Panc1 (cell line): Measurements from ENCODE around the gene RFX5. TPM values are rescaled to one million over a fixed set of nuclear protein-coding genes. Genes with fewer than 3 reads are reported as not detected.

ENCODE experiments used
- ATAC-seq: fragments of 200-7000 bp; cut with Tn5 transposase; 2 replicates; pipeline ENCODE4 v1.9.1; 2020; ENCODE audit warnings: mild to moderate bottlenecking, moderate library complexity
- BruUV-seq: library from RNA; stranded (reverse); fragments of 400-500 nt; replicated peaks from 2 replicates; lab custom pipeline; 2021; lab: Mats Ljungman, UMichigan
- CTCF ChIA-PET: fragments of 300-600 bp; sonication (Branson Sonifier 250); formaldehyde crosslinking; loops from one replicate; lab custom pipeline; 2022; ENCODE audit warnings: antibody characterized with exemption; lab: Charles Lee
- POLR2A ChIA-PET: fragments of 300-600 bp; sonication (Branson Sonifier 250); formaldehyde crosslinking; loops from one replicate; lab custom pipeline; 2022; ENCODE audit warnings: antibody characterized with exemption; lab: Charles Lee
- DNase-seq: peaks from one replicate; pipeline ENCODE4 v3.0.0-alpha.2; 2010; ENCODE audit warnings: low read depth, low spot score
- H3K27ac ChIP-seq: 2 replicates; pipeline ENCODE4 v1.5.1; 2011; ENCODE audit warnings: mild to moderate bottlenecking, low read length, inconsistent platforms
- H3K27me3 ChIP-seq: fragments of 200-500 bp; sonication (Bioruptor generic); 2 replicates; pipeline ENCODE4 v1.6.0; 2014; ENCODE audit warnings: low read length, inconsistent platforms; ENCODE audit not compliant: control insufficient read depth, insufficient read depth
- H3K36me3 ChIP-seq: fragments of 200-500 bp; sonication (Bioruptor generic); 2 replicates; pipeline ENCODE4 v1.5.1; 2014; ENCODE audit warnings: inconsistent platforms, mild to moderate bottlenecking, low read length, moderate library complexity; ENCODE audit not compliant: control insufficient read depth, insufficient read depth
- H3K4me1 ChIP-seq: 2 replicates; pipeline ENCODE4 v1.5.1; 2011; ENCODE audit warnings: inconsistent platforms, mild to moderate bottlenecking, low read length, moderate library complexity; ENCODE audit not compliant: control insufficient read depth, insufficient read depth
- H3K4me3 ChIP-seq, 2 experiments: 2 replicates each; pipeline ENCODE4 v1.5.1; 2011 to 2012; ENCODE audit warnings: low read depth in 2 of 2, low read length in 2 of 2, mild to moderate bottlenecking in 2 of 2, inconsistent platforms in 1 of 2, moderate library complexity in 1 of 2
- H3K9me3 ChIP-seq: fragments of 200-500 bp; sonication (Bioruptor generic); 2 replicates; pipeline ENCODE4 v1.5.1; 2014; ENCODE audit warnings: low read depth, mild to moderate bottlenecking, inconsistent platforms, low read length, moderate library complexity; ENCODE audit not compliant: control insufficient read depth, insufficient read depth
- POLR2AphosphoS5 ChIP-seq: IDR thresholded peaks from 2 replicates; pipeline ENCODE4 v1.6.1; 2012; ENCODE audit warnings: mild to moderate bottlenecking, low read depth, low read length, moderate library complexity
- SIN3A ChIP-seq: IDR thresholded peaks from 2 replicates; pipeline ENCODE4 v1.6.1; 2012; ENCODE audit warnings: low read depth, mild to moderate bottlenecking, low read length, moderate library complexity, borderline replicate concordance; ENCODE audit not compliant: insufficient read depth
- TCF7L2 ChIP-seq: IDR thresholded peaks from 2 replicates; pipeline ENCODE4 v1.6.1; 2011; ENCODE audit warnings: mild to moderate bottlenecking, low read depth, low read length, inconsistent platforms
- in situ Hi-C: cut with HindIII; loops from 2 replicates; pipeline ENCODE4 v1.10.0; 2016; ENCODE audit warnings: low sequenced_read_pairs, low pct_unique_long_range_greater_than_20kb
- intact Hi-C: fragments of 100-400 bp; cut with micrococcal nuclease; formaldehyde crosslinking; loops from one replicate; pipeline ENCODE4 v1.10.0; 2022; ENCODE audit not compliant: unreplicated experiment
- total RNA-seq: library from RNA; stranded (reverse); gene quantifications from one replicate; pipeline ENCODE4 v1.2.1, GENCODE V29; 2021; ENCODE audit not compliant: unreplicated experiment
- TF ChIP-seq, protein P1 (sequence below), 2 experiments: IDR thresholded peaks; 2 replicates each; pipeline ENCODE4 v1.6.1; 2011 to 2012; ENCODE audit warnings: low read depth in 2 of 2, control low read depth in 1 of 2, low read length in 1 of 2, mild to moderate bottlenecking in 1 of 2, moderate library complexity in 1 of 2; ENCODE audit not compliant: insufficient read depth in 1 of 2
- TF ChIP-seq, protein P2 (sequence below): fragments of 450-650 bp; IDR thresholded peaks from 2 replicates; pipeline ENCODE4 v1.5.1; 2017; ENCODE audit warnings: mild to moderate bottlenecking

Gene RFX5
- total RNA-seq, 1 experiment from 2014 or later = 75.5 TPM

DNA sequence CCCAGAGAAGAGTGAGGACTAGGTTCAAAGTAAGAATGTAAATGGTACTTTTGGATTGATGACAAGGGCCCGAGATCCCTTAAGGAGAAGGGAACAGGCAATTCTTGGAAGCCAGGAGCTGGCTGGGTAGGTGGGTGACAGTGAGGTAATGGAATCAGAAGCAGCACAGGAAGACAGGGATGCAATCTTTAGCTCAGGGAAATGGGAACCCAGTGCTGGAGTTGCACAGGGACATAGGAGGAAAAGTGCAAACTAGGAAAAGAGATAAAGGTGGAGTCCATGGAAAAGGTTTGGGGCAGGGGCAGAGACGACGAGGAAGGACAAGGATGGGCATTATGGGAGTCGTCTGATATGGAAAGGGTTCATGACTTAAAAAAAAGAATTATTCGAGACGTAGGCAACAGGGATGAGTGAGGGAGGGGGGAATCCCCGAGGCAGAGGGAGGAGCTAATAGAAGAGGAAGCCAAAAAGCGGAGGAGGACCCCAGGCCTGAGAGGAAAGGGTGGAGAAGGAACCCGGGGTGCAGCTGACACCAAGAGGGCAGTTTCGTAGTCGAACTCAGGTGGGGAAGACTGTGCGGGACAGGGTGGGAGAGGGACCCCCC is 20.3 kb downstream of the RFX5 start:
- Histone ChIP-seq H3K36me3 (peaks cover 5% of the 10 kb centered on the region; the same call in 1 of the 2 replicates), H3K27ac (peak overlapping the region; percentile 97), H3K9me3 (no peaks in the 10 kb centered on the region), H3K4me1 (peaks cover 15% of the 10 kb centered on the region), H3K27me3 (no peaks in the 10 kb centered on the region), H3K4me3 (peak overlapping the region; percentile 79 to 82)
- no TSS peak for BruUV-seq
- in situ Hi-C loops (no loop called here), intact Hi-C loops (no loop called here)
- TF ChIP-seq, protein P1, sequence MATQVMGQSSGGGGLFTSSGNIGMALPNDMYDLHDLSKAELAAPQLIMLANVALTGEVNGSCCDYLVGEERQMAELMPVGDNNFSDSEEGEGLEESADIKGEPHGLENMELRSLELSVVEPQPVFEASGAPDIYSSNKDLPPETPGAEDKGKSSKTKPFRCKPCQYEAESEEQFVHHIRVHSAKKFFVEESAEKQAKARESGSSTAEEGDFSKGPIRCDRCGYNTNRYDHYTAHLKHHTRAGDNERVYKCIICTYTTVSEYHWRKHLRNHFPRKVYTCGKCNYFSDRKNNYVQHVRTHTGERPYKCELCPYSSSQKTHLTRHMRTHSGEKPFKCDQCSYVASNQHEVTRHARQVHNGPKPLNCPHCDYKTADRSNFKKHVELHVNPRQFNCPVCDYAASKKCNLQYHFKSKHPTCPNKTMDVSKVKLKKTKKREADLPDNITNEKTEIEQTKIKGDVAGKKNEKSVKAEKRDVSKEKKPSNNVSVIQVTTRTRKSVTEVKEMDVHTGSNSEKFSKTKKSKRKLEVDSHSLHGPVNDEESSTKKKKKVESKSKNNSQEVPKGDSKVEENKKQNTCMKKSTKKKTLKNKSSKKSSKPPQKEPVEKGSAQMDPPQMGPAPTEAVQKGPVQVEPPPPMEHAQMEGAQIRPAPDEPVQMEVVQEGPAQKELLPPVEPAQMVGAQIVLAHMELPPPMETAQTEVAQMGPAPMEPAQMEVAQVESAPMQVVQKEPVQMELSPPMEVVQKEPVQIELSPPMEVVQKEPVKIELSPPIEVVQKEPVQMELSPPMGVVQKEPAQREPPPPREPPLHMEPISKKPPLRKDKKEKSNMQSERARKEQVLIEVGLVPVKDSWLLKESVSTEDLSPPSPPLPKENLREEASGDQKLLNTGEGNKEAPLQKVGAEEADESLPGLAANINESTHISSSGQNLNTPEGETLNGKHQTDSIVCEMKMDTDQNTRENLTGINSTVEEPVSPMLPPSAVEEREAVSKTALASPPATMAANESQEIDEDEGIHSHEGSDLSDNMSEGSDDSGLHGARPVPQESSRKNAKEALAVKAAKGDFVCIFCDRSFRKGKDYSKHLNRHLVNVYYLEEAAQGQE (IDR thresholded peaks at IDR 0.05; ENCODE audit: insufficient read depth in 1 of 2, low read depth in 2 of 2, low read length in 1 of 2) = no peak
- TF ChIP-seq SIN3A = no peak
- POLR2A ChIA-PET = interaction anchor here (0.5 to 0.7 kb wide), 4 partner anchors 58 to 244 kb away, joined by 3 to 8 read pairs (median 3); no protein-coding TSS in a partner anchor
- peak; percentile 57 for ATAC-seq
- CTCF ChIA-PET = interaction anchor here (2.2 kb wide), 1 partner anchor 14 kb away, joined by 8 read pairs; no protein-coding TSS in a partner anchor
- no peak for DNase-seq

DNA sequence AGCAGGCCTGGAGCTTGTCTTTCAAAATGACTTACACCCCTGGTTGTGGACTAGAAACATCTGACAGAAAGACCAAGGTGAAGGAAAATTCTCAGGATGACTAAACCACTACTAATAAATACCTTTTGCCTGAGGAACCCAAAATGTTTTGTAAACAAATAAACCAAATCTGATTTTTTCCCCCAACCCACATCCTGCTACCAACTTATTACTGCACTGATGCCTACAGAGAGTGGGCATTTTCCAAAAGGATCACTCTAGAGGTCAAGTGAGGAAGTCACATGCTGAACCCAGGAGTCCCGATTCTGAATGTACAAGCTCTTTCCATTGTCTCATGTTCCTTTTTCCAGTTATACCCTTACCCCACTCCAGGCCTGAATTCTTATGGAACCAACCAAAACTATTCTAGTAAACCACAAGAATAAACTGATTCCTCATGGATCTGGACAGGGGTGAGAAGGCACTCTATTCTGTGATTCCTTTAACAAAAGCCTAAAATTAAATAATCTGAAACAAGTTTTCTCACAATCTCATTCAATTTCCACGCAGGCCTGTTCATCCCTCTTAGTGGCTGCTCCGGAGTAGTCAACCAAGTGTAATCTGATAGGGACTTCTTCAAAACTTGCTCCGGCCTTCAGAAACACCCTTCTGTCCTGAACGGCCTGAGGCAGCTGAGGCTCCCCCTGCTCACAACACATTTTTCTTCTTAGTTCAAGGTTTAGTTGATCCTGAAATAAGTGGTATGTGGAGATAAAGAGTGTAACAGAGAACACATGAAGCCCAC is 21.2 kb downstream of the RFX5 start:
- in situ Hi-C loops (no loop called here), intact Hi-C loops (no loop called here)
- no peaks in the 10 kb centered on the region for H3K27me3 ChIP-seq
- H3K27ac ChIP-seq = peak overlapping the region; percentile 97
- TF ChIP-seq TCF7L2 (no peak), POLR2AphosphoS5 (no peak), SIN3A (no peak)
- TF ChIP-seq, protein P1 (IDR thresholded peaks at IDR 0.05; ENCODE audit: insufficient read depth in 1 of 2, low read depth in 2 of 2, low read length in 1 of 2) = no peak
- TF ChIP-seq, protein P2, sequence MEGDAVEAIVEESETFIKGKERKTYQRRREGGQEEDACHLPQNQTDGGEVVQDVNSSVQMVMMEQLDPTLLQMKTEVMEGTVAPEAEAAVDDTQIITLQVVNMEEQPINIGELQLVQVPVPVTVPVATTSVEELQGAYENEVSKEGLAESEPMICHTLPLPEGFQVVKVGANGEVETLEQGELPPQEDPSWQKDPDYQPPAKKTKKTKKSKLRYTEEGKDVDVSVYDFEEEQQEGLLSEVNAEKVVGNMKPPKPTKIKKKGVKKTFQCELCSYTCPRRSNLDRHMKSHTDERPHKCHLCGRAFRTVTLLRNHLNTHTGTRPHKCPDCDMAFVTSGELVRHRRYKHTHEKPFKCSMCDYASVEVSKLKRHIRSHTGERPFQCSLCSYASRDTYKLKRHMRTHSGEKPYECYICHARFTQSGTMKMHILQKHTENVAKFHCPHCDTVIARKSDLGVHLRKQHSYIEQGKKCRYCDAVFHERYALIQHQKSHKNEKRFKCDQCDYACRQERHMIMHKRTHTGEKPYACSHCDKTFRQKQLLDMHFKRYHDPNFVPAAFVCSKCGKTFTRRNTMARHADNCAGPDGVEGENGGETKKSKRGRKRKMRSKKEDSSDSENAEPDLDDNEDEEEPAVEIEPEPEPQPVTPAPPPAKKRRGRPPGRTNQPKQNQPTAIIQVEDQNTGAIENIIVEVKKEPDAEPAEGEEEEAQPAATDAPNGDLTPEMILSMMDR = no peak
- H3K36me3 ChIP-seq = peaks cover 5% of the 10 kb centered on the region; the same call in 1 of the 2 replicates
- ATAC-seq (no peak), DNase-seq (no peak)
- peak overlapping the region; percentile 79 to 82 for H3K4me3 ChIP-seq
- ChIA-PET CTCF (interaction anchor here (2.2 kb wide), 1 partner anchor 15 kb away, joined by 8 read pairs; no protein-coding TSS in a partner anchor), POLR2A (interaction anchor here (0.5 kb wide), 1 partner anchor 416 kb away, joined by 3 read pairs; no protein-coding TSS in a partner anchor)
- no peaks in the 10 kb centered on the region for H3K9me3 ChIP-seq
- peaks cover 15% of the 10 kb centered on the region for H3K4me1 ChIP-seq
- TSS peak; percentile 80 for BruUV-seq
